Large intestine (tissue), 3 donors: ENCODE measurements around the gene MAML1. TPM values are rescaled to one million over a fixed set of nuclear protein-coding genes. Genes with fewer than 3 reads are reported as not detected.

Experiments
- DNase-seq, 2 donors: peaks; one replicate each; pipeline versions ENCODE4 v3.0.0 to v3.0.0-alpha.2; 2013
- H3K27ac ChIP-seq: one replicate; pipeline ENCODE4 v1.5.1; 2013; ENCODE audit warnings: low read length
- H3K27me3 ChIP-seq: 2 replicates; pipeline ENCODE4 v1.6.1; 2013; ENCODE audit warnings: low read length; ENCODE audit not compliant: control insufficient read depth, insufficient read depth
- H3K36me3 ChIP-seq: 2 replicates; pipeline ENCODE4 v1.6.1; 2013; ENCODE audit warnings: low read length; ENCODE audit not compliant: control insufficient read depth, insufficient read depth
- H3K4me1 ChIP-seq: one replicate; pipeline ENCODE4 v1.6.1; 2013; ENCODE audit warnings: low read length; ENCODE audit not compliant: control insufficient read depth, insufficient read depth
- H3K4me3 ChIP-seq: one replicate; pipeline ENCODE4 v1.5.1; 2013; ENCODE audit warnings: low read length
- H3K9me3 ChIP-seq: one replicate; pipeline ENCODE4 v1.6.1; 2013; ENCODE audit warnings: mild to moderate bottlenecking, low read depth, low read length, moderate library complexity; ENCODE audit not compliant: control insufficient read depth
- WGBS: methylation state at CpG from one replicate; pipeline ENCODE4 v1.1.5; 2013; ENCODE audit warnings: low lambda C conversion rate; ENCODE audit not compliant: insufficient coverage; 5-methylcytosine and 5-hydroxymethylcytosine counted together
- polyA plus RNA-seq: library from polyadenylated mRNA; unstranded; fragments of 120-200 nt; gene quantifications from one replicate; pipeline ENCODE4 v1.2.1, GENCODE V29; 2013

The MAML1 gene
- polyA plus RNA-seq, 1 donor = 29.9 TPM

- WGBS = no CpG with 5 or more reads among the region's 8 CpGs
- H3K27ac ChIP-seq = no peak overlapping the region
- H3K9me3 ChIP-seq = peaks cover 8% of the 10 kb centered on the region
- H3K4me1 ChIP-seq = peaks cover 43% of the 10 kb centered on the region
- H3K36me3 ChIP-seq = peaks cover 9% of the 10 kb centered on the region
- H3K4me3 ChIP-seq = peak overlapping the region; percentile 33
- no peak for DNase-seq
- H3K27me3 ChIP-seq = no peaks in the 10 kb centered on the region
Measured at GRCh38 chr5:179817470-179817840, 84.8 kb downstream of the MAML1 start.

GRCh38 chr5:179817890-179818745, 85.5 kb downstream of the MAML1 start:
- no CpG with 5 or more reads among the region's 14 CpGs for WGBS
- Histone ChIP-seq H3K27ac (peak overlapping the region; percentile 86), H3K4me1 (peaks cover 49% of the 10 kb centered on the region), H3K9me3 (peaks cover 8% of the 10 kb centered on the region), H3K27me3 (no peaks in the 10 kb centered on the region), H3K4me3 (peak overlapping the region; percentile 43), H3K36me3 (peaks cover 10% of the 10 kb centered on the region)
- DNase-seq = peak in 1 of 2 donors; percentile 55

- DNase-seq = peak; percentile 98 to 99
- Histone ChIP-seq H3K4me1 (peaks cover 55% of the 10 kb centered on the region), H3K27ac (peak overlapping the region; percentile 86), H3K27me3 (no peaks in the 10 kb centered on the region), H3K9me3 (peaks cover 8% of the 10 kb centered on the region), H3K36me3 (peaks cover 15% of the 10 kb centered on the region), H3K4me3 (peak overlapping the region; percentile 43)
- no CpG with 5 or more reads among the region's 35 CpGs for WGBS
Measured at GRCh38 chr5:179818746-179819295, 86.2 kb downstream of the MAML1 start.

- peak; percentile 54 to 82 for DNase-seq
- WGBS = no CpG with 5 or more reads among the region's 26 CpGs
- peaks cover 62% of the 10 kb centered on the region for H3K4me1 ChIP-seq
- no peaks in the 10 kb centered on the region for H3K27me3 ChIP-seq
- peaks cover 22% of the 10 kb centered on the region for H3K36me3 ChIP-seq
- peak overlapping the region; percentile 86 for H3K27ac ChIP-seq
- peak overlapping the region; percentile 8 for H3K4me3 ChIP-seq
- H3K9me3 ChIP-seq = peaks cover 11% of the 10 kb centered on the region
Measured at GRCh38 chr5:179819296-179820126, 86.9 kb downstream of the MAML1 start.

- peak overlapping the region; percentile 94 for H3K4me3 ChIP-seq
- no peaks in the 10 kb centered on the region for H3K27me3 ChIP-seq
- peak overlapping the region; percentile 86 for H3K27ac ChIP-seq
- H3K36me3 ChIP-seq = peaks cover 28% of the 10 kb centered on the region
- DNase-seq = no peak
- peaks cover 11% of the 10 kb centered on the region for H3K9me3 ChIP-seq
- no CpG with 5 or more reads among the region's 12 CpGs for WGBS
- peaks cover 67% of the 10 kb centered on the region for H3K4me1 ChIP-seq
Measured at GRCh38 chr5:179820127-179820482, 87.5 kb downstream of the MAML1 start.

GRCh38 chr5:179820483-179821297, 88.1 kb downstream of the MAML1 start, which contains the start of gene SQSTM1:
SQSTM1 (plus strand) TSS chr5:179820905; CDS start chr5:179820937, 32 bp downstream.
- H3K9me3 ChIP-seq = peaks cover 11% of the 10 kb centered on the region
- peak; percentile 76 to 90 for DNase-seq
- H3K27ac ChIP-seq = peak within 1 kb of the TSS; percentile 86
- H3K4me1 ChIP-seq = peaks cover 73% of the 10 kb centered on the region
- WGBS = no CpG with 5 or more reads among the region's 81 CpGs
- peak within 1 kb of the TSS; percentile 94 for H3K4me3 ChIP-seq
- H3K36me3 ChIP-seq = peaks cover 33% of the 10 kb centered on the region
- H3K27me3 ChIP-seq = no peaks in the 10 kb centered on the region

- peak overlapping the region; percentile 86 for H3K27ac ChIP-seq
- H3K4me3 ChIP-seq = peak overlapping the region; percentile 94
- DNase-seq = peak; percentile 93
- H3K4me1 ChIP-seq = peaks cover 77% of the 10 kb centered on the region
- no peaks in the 10 kb centered on the region for H3K27me3 ChIP-seq
- peaks cover 41% of the 10 kb centered on the region for H3K36me3 ChIP-seq
- no CpG with 5 or more reads among the region's 54 CpGs for WGBS
- peaks cover 11% of the 10 kb centered on the region for H3K9me3 ChIP-seq
Measured at GRCh38 chr5:179821298-179822058, 88.9 kb downstream of the MAML1 start.

- H3K4me1 ChIP-seq = peaks cover 79% of the 10 kb centered on the region
- H3K27me3 ChIP-seq = no peaks in the 10 kb centered on the region
- no peak for DNase-seq
- no CpG with 5 or more reads among the region's 3 CpGs for WGBS
- peaks cover 46% of the 10 kb centered on the region for H3K36me3 ChIP-seq
- H3K9me3 ChIP-seq = peaks cover 11% of the 10 kb centered on the region
- no peak overlapping the region for H3K27ac ChIP-seq
- peak overlapping the region; percentile 94 for H3K4me3 ChIP-seq
Measured at GRCh38 chr5:179822059-179822432, 89.4 kb downstream of the MAML1 start.

- DNase-seq = no peak
- WGBS = no CpG with 5 or more reads among the region's 8 CpGs
- Histone ChIP-seq H3K4me1 (peaks cover 80% of the 10 kb centered on the region), H3K9me3 (peaks cover 11% of the 10 kb centered on the region), H3K27me3 (no peaks in the 10 kb centered on the region), H3K36me3 (peaks cover 47% of the 10 kb centered on the region), H3K4me3 (peak overlapping the region; percentile 94), H3K27ac (no peak overlapping the region)
Measured at GRCh38 chr5:179822444-179822990, 89.9 kb downstream of the MAML1 start.
